SK-N-SH (cell line): ENCODE results near the gene GALNT18.

Source experiments
- EP300 ChIP-seq, 2 experiments: IDR thresholded peaks; 2 replicates each; pipeline versions ENCODE4 v1.4.0 to v1.6.1; 2012; ENCODE audit warnings: borderline replicate concordance in 1 of 2, low read depth in 1 of 2, low read length in 1 of 2
- POLR2AphosphoS5 ChIP-seq: IDR thresholded peaks from 2 replicates; pipeline ENCODE4 v1.6.1; 2012; ENCODE audit warnings: low read depth, low read length
- RAD21 ChIP-seq: IDR thresholded peaks from 2 replicates; pipeline ENCODE4 v1.6.1; 2012; ENCODE audit warnings: mild to moderate bottlenecking, low read length
- TEAD4 ChIP-seq: IDR thresholded peaks from 2 replicates; pipeline ENCODE4 v1.4.0; 2012; ENCODE audit warnings: mild to moderate bottlenecking, borderline replicate concordance; ENCODE audit not compliant: insufficient read depth
- USF1 ChIP-seq: IDR thresholded peaks from 2 replicates; pipeline ENCODE4 v1.4.0; 2012; ENCODE audit warnings: low read depth, borderline replicate concordance

- TF ChIP-seq USF1 (no peak), RAD21 (no peak), TEAD4 (no peak), EP300 (IDR thresholded peaks at IDR 0.05; ENCODE audit: borderline replicate concordance in 1 of 2, low read depth in 1 of 2, low read length in 1 of 2) (no peak), POLR2AphosphoS5 (no peak)
Observed at GRCh38 chr11:11640152-11640551, 18.3 kb upstream of the GALNT18 start.
